GM18507 (cell line): Measurements from ENCODE around the gene IGSF22.
A peak's percentile ranks its signal among the peaks of the same experiment; 100 is the strongest.

ENCODE experiments used
- DNase-seq: peaks from one replicate; pipeline ENCODE4 v3.0.0; 2011; ENCODE audit warnings: low read depth; ENCODE audit not compliant: insufficient read length; ENCODE audit errors: extremely low spot score
- FAIRE-seq: peaks from 2 replicates; lab custom pipeline; 2011; peaks lifted over from hg19 to GRCh38; lab: Jason Lieb, UNC

The IGSF22 gene

GRCh38 chr11:18748766-18749365 is 22.9 kb upstream of the IGSF22 start:
- FAIRE-seq (no peak), DNase-seq (no peak)

GRCh38 chr11:18745251-18745650 is 19.3 kb upstream of the IGSF22 start:
- FAIRE-seq (no peak), DNase-seq (no peak)

GRCh38 chr11:18743900-18744514 is 18.0 kb upstream of the IGSF22 start:
- no peak for DNase-seq
- FAIRE-seq, result no peak

- no peak for FAIRE-seq
- DNase-seq, result no peak
These were observed 17.4 kb upstream of the IGSF22 start for GRCh38 chr11:18743365-18743764.

- no peak for DNase-seq
- no peak for FAIRE-seq
These were observed 15.8 kb upstream of the IGSF22 start for GRCh38 chr11:18741783-18742182.

- no peak for DNase-seq
These were observed 13.7 kb upstream of the IGSF22 start for GRCh38 chr11:18739685-18740084.

GRCh38 chr11:18737642-18738041 is 11.7 kb upstream of the IGSF22 start:
- no peak for FAIRE-seq
- no peak for DNase-seq

More at GRCh38 chr11:18739685-18740084, 13.7 kb upstream of the IGSF22 start:
- FAIRE-seq, result no peak

- FAIRE-seq (no peak), DNase-seq (no peak)
These were observed 10.7 kb upstream of the IGSF22 start for GRCh38 chr11:18736590-18737148.

- DNase-seq (no peak), FAIRE-seq (no peak)
These were observed 7.2 kb upstream of the IGSF22 start for GRCh38 chr11:18733202-18733601.

- FAIRE-seq (peak; percentile 90), DNase-seq (peak; percentile 48)
These were observed 6.2 kb upstream of the IGSF22 start for GRCh38 chr11:18731949-18732821.

GRCh38 chr11:18731441-18731840 is 5.5 kb upstream of the IGSF22 start:
- FAIRE-seq, result peak; percentile 58
- DNase-seq, result no peak

GRCh38 chr11:18730020-18730419 is 4.0 kb upstream of the IGSF22 start:
- DNase-seq (no peak), FAIRE-seq (no peak)

- no peak for DNase-seq
- no peak for FAIRE-seq
These were observed 3.4 kb upstream of the IGSF22 start for GRCh38 chr11:18729426-18729825.

GRCh38 chr11:18728658-18729057 is 2.7 kb upstream of the IGSF22 start:
- DNase-seq (no peak), FAIRE-seq (no peak)

GRCh38 chr11:18727479-18728236 is 1.7 kb upstream of the IGSF22 start:
- DNase-seq, result peak; percentile 40
- peak; percentile 68 for FAIRE-seq

GRCh38 chr11:18723991-18724390 is 2.0 kb downstream of the IGSF22 start:
- FAIRE-seq (no peak), DNase-seq (no peak)

GRCh38 chr11:18722293-18722637 is 3.7 kb downstream of the IGSF22 start:
- FAIRE-seq (no peak), DNase-seq (no peak)

GRCh38 chr11:18721561-18722292 is 4.3 kb downstream of the IGSF22 start:
- peak; percentile 78 for FAIRE-seq
- DNase-seq, result peak; percentile 36
